Stimulated activated effector memory CD8-positive, alpha-beta T cell treated with anti-CD3 and anti-CD28 coated beads, Interleukin-12 subunit alpha, Interleukin-12 subunit beta, amount 100 ng/mL, for 72 hours (primary cell): ENCODE measurements around the gene MEIOB.
"Not testable (repeated sequence)": the region's sequence is repeated elsewhere in the genome, so short reads cannot be mapped to it uniquely, and the experiment has no call there.

ENCODE experiments used
- ATAC-seq: fragments of 150-1000 bp; cut with Tn5 transposase; 2 replicates; pipeline ENCODE4 v1.10.0; 2021
- DNase-seq, 2 donors: peaks; one replicate each; pipeline ENCODE4 v3.0.0; 2021 to 2022; ENCODE audit warnings: low spot score in 2 of 2
- H3K27ac Mint-ChIP-seq: one replicate; pipeline ENCODE4 v1.8.0; 2022; ENCODE audit warnings: mild to moderate bottlenecking, mixed read lengths
- H3K36me3 Mint-ChIP-seq: one replicate; pipeline ENCODE4 v1.8.0; 2022; ENCODE audit warnings: mild to moderate bottlenecking, mixed read lengths
- H3K4me1 Mint-ChIP-seq: one replicate; pipeline ENCODE4 v1.8.0; 2022; ENCODE audit warnings: mixed read lengths
- H3K4me3 Mint-ChIP-seq: one replicate; pipeline ENCODE4 v1.8.0; 2022; ENCODE audit warnings: mild to moderate bottlenecking, mixed read lengths
- H3K9me3 Mint-ChIP-seq: one replicate; pipeline ENCODE4 v1.8.0; 2022; ENCODE audit warnings: mixed read lengths

Gene MEIOB

DNA sequence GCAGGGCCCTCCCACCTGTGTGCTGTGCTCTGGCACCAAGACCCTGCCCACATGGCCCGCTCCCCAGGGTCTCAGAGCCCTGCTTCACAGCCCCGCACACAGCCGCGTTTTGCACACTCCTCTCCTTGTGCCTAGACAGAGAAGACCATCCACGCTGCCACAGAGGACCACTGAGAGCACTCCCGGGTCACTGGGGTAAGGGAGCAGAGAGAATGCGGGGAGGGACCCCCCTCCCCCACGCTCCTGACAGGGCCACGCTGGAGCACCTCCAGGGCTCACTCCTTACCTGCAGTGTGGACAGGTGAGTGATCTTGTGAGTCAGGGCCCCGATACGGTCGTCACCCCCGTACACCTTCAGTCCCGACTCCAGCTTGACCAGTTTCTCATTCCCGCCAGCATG is 52.4 kb downstream of the MEIOB start:
- H3K4me3 Mint-ChIP-seq, result no peak overlapping the region
- DNase-seq (no peak), ATAC-seq (no peak)
- peaks cover 28% of the 10 kb centered on the region for H3K36me3 Mint-ChIP-seq
- peaks cover 15% of the 10 kb centered on the region for H3K4me1 Mint-ChIP-seq
- H3K27ac Mint-ChIP-seq, result peak overlapping the region; percentile 58
- no peaks in the 10 kb centered on the region for H3K9me3 Mint-ChIP-seq

DNA sequence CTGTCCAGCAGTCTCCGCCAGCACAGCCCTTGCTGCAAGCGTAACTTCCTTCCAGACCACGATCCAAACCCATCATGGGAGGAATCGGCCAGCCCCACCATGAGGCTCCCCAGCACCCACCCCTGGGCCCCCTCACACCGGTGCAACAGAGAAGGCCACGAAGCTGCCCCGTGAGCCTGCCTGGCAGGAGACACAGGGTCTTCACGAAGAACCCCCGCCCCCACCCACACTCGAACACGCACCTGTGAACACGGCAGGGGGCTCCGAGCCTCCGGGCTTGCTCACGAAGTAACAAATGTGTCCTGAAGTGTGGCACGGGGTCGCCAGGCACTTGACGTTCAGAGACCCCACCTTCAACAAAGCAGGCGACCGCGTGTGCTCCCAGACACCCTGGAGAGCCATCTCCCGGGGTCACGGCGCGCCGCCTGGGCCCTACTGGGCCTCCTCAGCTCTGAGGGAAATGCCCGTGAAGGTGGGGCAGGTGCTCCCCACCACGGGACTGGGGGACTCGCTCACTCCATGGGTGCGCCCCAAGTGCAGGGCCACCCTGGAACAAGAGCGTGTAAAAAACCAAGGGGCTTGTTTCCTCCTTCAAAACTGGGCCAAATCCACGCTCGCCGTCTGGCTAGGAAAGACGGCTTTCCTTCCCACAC is 53.0 kb downstream of the MEIOB start:
- Mint-ChIP-seq H3K4me3 (no peak overlapping the region), H3K9me3 (no peaks in the 10 kb centered on the region), H3K36me3 (peaks cover 34% of the 10 kb centered on the region), H3K4me1 (peaks cover 9% of the 10 kb centered on the region), H3K27ac (peak overlapping the region; percentile 58)
- DNase-seq, result no peak
- ATAC-seq, result no peak

DNA sequence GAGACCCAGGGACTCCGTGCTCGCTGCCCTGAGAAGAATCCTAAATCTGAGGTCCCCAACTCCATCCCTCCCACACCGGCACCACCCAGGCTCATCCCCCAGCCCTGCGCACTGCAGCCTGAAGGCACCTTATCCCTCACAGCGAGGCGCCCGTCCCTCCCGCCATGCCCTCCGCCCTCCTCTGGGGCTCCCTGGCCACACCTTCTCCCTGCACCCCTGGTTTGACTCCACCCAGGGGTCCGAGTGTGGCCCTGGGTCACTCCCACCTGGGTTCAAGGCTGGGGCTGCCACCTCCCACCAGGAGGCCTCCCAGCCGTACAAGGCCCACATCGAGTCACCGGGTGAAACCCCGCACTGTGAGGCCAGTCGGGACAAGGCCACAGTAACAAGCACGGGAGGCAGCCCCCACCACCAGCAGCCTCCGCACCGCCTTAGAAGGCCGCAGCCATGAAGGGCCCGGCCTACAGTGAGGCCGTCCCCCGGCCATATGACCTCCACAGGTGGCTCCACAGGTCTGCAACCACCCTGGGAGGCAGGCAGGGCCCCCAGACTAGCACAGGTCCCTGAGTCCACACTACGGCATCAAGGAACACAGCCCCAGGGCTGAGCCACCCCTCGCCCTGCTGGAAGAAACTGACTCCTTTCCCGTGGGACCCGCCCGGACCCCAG is 53.6 kb downstream of the MEIOB start:
- ATAC-seq (no peak), DNase-seq (no peak)
- H3K9me3 Mint-ChIP-seq, result no peaks in the 10 kb centered on the region
- H3K4me1 Mint-ChIP-seq, result peaks cover 6% of the 10 kb centered on the region
- peaks cover 38% of the 10 kb centered on the region for H3K36me3 Mint-ChIP-seq
- H3K4me3 Mint-ChIP-seq, result no peak overlapping the region
- H3K27ac Mint-ChIP-seq, result peak overlapping the region; percentile 32

DNA sequence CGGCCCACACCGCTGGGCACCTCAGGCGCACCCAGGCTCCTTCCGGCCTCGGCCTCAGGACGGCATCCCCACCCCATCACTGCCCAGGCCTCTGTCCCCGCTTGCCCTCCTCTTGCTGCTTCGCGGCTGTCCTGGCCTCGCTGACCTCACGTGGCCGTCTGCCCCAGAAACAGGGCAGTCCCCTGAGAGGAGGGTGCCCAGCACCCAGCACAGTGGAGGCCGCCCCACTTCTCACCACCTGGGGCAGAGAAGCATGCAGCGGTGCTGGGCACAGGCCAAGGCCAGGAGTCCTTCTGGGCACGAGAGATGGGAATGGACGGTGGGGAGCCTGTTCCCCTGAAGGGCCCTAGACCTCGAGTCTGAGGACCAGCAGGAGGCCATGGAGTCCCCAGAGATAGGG is 54.2 kb downstream of the MEIOB start:
- Mint-ChIP-seq H3K36me3 (peaks cover 37% of the 10 kb centered on the region), H3K4me3 (no peak overlapping the region), H3K4me1 (peaks cover 6% of the 10 kb centered on the region), H3K27ac (peak overlapping the region; percentile 20), H3K9me3 (no peaks in the 10 kb centered on the region)
- DNase-seq (no peak), ATAC-seq (peak; percentile 6)

DNA sequence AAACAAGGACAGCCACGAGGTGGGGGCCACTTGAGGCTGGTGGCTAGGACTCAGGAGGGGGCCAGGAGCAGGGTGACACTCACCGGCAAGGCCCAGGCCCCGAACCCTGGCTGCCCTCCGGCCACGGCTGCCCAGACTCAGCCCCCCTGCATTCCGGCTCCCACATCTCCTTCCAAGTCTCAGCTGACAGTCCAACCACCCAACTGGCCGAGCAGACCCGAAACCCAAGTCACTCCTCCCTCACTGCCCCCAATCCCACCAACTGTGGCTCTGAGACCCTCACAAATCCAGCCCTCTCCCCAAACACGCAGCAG is 54.7 kb downstream of the MEIOB start:
- Mint-ChIP-seq H3K9me3 (no peaks in the 10 kb centered on the region), H3K27ac (peak overlapping the region; percentile 20), H3K4me3 (no peak overlapping the region), H3K4me1 (peaks cover 6% of the 10 kb centered on the region), H3K36me3 (peaks cover 32% of the 10 kb centered on the region)
- DNase-seq, result no peak
- ATAC-seq, result no peak

DNA sequence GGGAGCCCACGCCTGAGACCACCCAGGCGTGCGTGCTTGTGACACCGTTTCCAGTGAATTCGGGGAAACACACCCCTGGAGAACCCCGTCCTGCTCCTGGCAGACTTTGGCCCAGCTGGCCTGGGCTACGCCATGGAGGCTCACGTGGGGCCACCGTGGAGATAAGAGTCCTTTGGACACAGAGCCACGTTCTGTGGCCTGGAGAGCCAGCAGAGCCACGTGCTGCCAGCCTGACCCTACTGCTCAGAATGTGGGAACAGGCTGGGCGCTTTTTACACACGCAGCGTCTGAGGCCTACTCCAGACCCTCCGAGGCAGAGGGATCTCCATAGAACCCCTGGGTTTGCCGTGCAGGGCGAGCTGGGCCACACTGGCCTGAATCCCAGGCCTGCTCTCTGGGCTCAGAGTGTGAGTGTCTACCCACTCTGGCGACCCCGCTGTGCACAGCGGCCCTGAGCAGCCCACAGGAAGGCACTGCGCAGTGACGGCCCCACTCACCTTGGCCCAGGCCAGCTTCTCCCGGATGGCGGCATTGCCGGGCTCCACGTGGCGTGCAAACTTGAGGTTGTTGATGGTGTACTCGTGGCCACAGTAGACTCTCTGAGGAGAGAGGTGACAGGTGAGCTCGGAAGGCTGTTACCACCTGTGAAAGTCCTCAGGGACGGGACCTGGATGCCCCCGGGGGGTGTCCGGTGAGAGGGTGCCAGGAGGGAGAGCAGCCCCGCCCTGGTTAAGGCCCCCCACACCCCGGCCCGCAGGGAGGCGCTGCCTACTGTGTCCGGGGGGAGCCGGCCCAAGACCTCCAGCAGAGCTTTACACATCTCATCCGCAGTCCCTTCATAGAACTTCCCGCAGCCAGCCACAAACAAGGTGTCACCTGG is 55.3 kb downstream of the MEIOB start:
- Mint-ChIP-seq H3K9me3 (no peaks in the 10 kb centered on the region), H3K27ac (no peak overlapping the region), H3K36me3 (peaks cover 30% of the 10 kb centered on the region), H3K4me3 (no peak overlapping the region), H3K4me1 (peaks cover 6% of the 10 kb centered on the region)
- DNase-seq, result no peak
- ATAC-seq, result no peak

DNA sequence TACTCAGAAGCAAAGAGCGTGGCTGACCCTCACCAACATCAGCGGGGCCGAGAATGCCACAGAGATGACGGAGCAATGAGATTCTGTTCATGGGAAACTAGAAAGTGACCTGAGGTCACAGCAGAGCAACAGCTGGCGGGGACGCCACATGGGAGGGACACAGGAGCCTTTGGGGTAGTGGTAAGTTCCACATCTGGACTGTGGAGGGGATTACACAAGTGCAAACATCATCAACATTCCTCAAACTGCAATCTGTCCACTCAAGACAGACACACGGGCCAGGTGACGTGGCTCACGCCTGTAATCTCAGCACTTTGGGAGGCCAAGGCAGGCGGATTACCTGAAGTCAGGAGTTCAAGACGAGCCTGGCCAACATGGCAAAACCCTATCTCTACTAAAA is 56.5 kb downstream of the MEIOB start:
- Mint-ChIP-seq H3K4me3 (no peak overlapping the region), H3K27ac (no peak overlapping the region), H3K9me3 (no peaks in the 10 kb centered on the region), H3K4me1 (peaks cover 6% of the 10 kb centered on the region), H3K36me3 (peaks cover 30% of the 10 kb centered on the region)
- ATAC-seq, result no peak
- DNase-seq, result no peak

DNA sequence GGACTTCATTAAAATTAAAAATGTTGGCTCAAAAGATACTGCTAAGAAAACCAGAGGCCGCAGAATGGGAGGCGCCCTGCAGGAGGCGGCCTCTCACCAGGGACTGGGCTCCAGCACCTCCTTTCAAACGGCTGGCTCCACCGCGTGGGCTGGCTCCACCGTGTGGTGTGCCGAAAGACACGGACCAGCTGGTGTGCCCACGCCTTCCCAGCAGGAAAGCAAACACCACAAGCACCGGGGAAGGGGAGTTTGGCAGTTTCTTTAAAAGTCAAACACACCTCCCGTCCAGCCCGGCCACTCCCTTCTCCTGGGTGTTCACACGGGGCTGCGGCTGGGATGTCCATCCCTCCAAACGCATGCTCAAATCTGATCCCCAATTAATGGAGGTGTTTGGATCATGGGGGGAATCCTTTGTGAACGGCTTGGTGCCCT is 59.2 kb downstream of the MEIOB start:
- no peak for DNase-seq
- H3K27ac Mint-ChIP-seq, result peak overlapping the region; percentile 24

DNA sequence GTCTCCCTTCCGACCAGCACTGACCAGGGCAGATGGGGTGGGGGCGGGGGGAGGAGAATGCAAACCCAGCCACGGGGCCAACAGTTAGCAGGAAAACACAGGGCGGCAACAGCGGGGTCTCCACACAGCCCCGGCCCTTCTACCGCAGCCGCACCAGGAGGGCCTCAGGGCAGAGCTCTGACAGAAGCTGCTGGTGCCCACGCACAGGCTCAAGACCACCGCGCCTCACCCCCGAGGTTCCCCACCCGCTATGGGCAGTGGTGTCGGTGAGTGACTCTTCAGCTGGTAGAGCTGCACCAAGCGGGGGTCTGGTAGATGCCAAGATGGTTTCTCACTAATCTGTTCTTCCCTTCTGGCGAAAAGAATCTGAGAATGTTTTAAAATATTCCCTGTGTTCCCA is 61.4 kb downstream of the MEIOB start:
- Mint-ChIP-seq H3K4me1 (no peaks in the 10 kb centered on the region), H3K9me3 (no peaks in the 10 kb centered on the region), H3K4me3 (no peak overlapping the region), H3K27ac (no peak overlapping the region), H3K36me3 (peaks cover 49% of the 10 kb centered on the region)
- ATAC-seq (no peak), DNase-seq (no peak)

More for the DNA sequence above, 59.2 kb downstream of the MEIOB start:
- peak; percentile 79 for ATAC-seq
- Mint-ChIP-seq H3K9me3 (no peaks in the 10 kb centered on the region), H3K4me1 (peaks cover 5% of the 10 kb centered on the region), H3K36me3 (peaks cover 38% of the 10 kb centered on the region), H3K4me3 (no peak overlapping the region)

DNA sequence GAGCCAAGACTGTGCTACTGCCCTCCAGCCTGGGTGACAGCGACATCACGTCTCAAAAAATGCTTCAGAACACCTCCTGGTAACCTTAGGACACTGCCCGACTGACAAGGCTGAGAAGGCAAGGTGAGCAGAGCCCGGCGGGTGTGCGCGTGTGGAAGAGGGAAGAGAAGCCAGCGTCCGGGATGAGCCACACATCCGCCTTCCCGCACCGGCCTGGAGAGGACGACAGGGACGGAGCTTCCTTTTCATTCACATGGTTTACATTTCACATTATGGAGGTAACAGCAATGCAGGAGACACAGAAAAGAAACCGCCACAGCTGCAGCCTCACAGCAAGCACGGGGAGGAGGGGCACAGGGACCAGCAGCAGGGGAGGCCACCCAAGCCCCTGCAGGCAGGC is 61.9 kb downstream of the MEIOB start:
- Mint-ChIP-seq H3K4me3 (no peak overlapping the region), H3K36me3 (peaks cover 46% of the 10 kb centered on the region)

DNA sequence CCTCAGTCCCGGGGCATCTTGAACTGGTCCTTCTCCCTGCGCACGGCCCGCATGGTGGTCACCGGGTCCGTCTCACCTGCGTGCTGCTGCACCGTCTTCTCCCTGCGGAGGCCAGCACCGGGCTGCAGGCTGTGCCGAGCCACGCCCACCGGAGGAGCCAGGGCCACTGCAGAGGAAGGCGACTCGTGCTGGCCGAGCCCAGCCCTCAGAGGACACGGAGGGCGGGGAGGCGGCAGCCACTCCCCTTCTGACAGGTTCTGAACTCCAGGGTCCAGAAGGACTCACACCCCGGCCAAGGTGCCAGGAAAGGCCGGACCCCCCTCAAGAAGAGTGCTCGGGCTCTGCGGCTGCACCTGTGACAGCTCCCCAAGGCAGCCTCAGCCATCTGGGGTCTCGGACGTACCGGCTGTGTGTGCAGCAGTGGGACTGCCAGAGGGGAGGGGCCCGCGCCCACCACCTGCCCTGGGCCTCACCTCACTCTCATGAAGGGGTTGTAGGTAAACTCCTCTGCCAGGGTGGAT is 62.6 kb downstream of the MEIOB start:
- H3K36me3 Mint-ChIP-seq, result peaks cover 39% of the 10 kb centered on the region
- no peaks in the 10 kb centered on the region for H3K4me1 Mint-ChIP-seq

More for the DNA sequence above, 61.9 kb downstream of the MEIOB start:
- no peak for DNase-seq
- no peaks in the 10 kb centered on the region for H3K9me3 Mint-ChIP-seq
- H3K4me1 Mint-ChIP-seq, result no peaks in the 10 kb centered on the region
- no peak for ATAC-seq
- no peak overlapping the region for H3K27ac Mint-ChIP-seq

DNA sequence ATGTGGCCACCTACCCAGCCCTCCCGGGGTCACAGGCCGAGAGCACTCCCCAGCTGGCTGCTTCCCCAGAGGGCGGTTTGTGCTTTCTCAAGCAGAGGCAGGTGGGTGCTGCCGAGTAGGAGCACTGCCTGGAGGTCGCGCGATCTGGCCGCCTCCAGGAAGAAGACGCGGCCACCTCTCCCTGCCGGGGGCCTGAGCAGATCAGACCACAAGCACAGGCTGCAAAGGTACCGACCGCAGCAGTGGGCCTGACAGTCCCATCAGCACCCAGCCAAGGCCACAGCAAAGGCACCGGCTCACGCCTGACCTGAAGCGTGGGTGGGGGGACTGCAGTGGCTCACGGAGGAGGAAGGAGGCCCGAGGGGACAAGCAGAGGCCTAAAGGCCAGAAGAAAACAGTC is 63.3 kb downstream of the MEIOB start:
- Mint-ChIP-seq H3K4me3 (no peak overlapping the region), H3K27ac (no peak overlapping the region), H3K4me1 (no peaks in the 10 kb centered on the region), H3K9me3 (no peaks in the 10 kb centered on the region), H3K36me3 (peaks cover 32% of the 10 kb centered on the region)
- no peak for ATAC-seq
- DNase-seq, result no peak

More for the DNA sequence above, 62.6 kb downstream of the MEIOB start:
- Mint-ChIP-seq H3K9me3 (no peaks in the 10 kb centered on the region), H3K27ac (no peak overlapping the region), H3K4me3 (no peak overlapping the region)
- DNase-seq (no peak), ATAC-seq (no peak)

DNA sequence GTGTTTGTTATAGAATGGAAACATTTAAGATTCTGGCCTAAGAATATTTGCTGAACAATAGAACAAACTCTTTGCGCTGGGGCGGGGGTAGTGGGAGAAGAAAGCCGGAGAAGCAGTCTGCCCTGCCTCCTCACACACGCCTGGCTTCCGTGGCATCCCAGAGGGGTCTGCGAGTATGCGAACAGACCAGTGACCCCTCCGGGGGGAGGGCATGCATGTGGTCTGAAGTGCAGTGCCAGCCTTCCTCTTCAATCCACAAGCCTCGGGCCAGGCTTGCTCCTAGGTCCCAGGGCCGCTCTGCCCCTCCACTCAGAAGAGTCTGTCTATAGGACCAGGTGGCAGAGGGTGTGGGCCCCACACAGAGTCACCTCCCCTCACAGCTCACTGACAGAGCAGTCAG is 64.3 kb downstream of the MEIOB start:
- Mint-ChIP-seq H3K4me1 (no peaks in the 10 kb centered on the region), H3K36me3 (peaks cover 31% of the 10 kb centered on the region), H3K27ac (no peak overlapping the region), H3K9me3 (no peaks in the 10 kb centered on the region), H3K4me3 (no peak overlapping the region)
- no peak for DNase-seq
- ATAC-seq, result no peak

DNA sequence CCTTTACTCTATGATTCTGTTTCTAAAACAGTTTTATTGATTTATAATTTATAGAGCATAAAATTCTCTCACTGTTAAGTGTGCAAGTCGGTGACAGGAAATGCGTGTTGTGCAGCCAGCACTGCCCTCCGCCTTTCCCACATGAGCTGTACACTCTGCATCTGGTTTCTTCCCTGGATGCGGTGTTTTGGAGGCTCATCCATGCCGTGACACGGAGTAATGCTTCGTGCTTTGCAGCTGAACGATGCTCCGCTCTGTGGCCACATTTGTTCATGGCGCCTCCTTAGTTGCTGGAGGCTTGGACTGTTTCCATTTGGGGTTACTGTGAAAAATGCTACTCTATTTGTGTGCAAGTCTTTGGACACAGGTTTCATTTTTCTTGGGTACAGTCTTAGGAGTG is 71.3 kb downstream of the MEIOB start:
- no peak overlapping the region for H3K27ac Mint-ChIP-seq
- peaks cover 9% of the 10 kb centered on the region for H3K9me3 Mint-ChIP-seq
- DNase-seq (no peak), ATAC-seq (no peak)
- H3K36me3 Mint-ChIP-seq, result peaks cover 3% of the 10 kb centered on the region
- no peak overlapping the region for H3K4me3 Mint-ChIP-seq
- H3K4me1 Mint-ChIP-seq, result no peaks in the 10 kb centered on the region

DNA sequence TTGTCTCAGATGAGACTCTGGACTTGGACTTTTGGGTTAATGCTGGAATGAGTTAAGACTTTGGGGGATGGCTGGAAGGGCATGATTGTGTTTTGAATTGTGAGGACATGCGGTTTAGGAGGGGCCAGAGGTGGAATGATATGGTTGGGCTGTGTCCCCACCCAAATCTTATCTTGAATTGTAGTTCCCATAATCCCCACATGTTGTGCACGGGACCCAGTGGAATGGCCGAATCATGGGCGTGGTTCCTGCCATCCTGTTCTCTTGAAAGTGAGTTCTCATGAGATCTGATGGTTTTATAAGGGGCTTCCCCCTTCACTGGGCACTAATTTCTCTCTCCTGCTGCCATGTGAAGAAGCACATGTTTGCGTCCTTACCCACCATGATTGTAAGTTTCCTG is 72.7 kb downstream of the MEIOB start:
- H3K27ac Mint-ChIP-seq, H3K36me3 Mint-ChIP-seq, DNase-seq, ATAC-seq, H3K9me3 Mint-ChIP-seq, H3K4me3 Mint-ChIP-seq, H3K4me1 Mint-ChIP-seq: not testable (repeated sequence)
